ENCODE measurements around the gene FAM120C.

The FAM120C gene

DNA sequence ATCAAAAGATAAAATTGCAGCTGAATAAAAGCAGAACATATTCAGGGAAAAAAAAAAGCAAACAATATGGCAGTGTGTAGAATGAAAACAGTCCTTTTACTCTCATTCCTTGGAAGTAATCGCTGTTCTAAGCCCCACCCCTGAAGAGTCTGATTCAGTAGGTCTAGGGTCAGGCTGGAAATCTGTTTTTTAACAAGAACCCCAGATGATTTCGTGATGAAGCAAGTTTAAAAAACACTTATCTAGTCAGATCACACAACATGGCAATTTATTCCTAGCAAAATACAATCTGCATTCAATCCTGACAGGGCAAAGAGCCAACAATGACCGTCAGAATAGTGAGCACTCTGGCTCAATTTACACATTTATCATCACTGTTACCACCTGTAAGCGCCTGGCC lies 16.1 kb downstream of the FAM120C start:
- DNase-seq (ENCODE audit: low read depth) = no peak
- in situ Hi-C loops (cut with HindIII; ENCODE audit: low sequenced_read_pairs) = no loop called here
- TF ChIP-seq, protein P1, sequence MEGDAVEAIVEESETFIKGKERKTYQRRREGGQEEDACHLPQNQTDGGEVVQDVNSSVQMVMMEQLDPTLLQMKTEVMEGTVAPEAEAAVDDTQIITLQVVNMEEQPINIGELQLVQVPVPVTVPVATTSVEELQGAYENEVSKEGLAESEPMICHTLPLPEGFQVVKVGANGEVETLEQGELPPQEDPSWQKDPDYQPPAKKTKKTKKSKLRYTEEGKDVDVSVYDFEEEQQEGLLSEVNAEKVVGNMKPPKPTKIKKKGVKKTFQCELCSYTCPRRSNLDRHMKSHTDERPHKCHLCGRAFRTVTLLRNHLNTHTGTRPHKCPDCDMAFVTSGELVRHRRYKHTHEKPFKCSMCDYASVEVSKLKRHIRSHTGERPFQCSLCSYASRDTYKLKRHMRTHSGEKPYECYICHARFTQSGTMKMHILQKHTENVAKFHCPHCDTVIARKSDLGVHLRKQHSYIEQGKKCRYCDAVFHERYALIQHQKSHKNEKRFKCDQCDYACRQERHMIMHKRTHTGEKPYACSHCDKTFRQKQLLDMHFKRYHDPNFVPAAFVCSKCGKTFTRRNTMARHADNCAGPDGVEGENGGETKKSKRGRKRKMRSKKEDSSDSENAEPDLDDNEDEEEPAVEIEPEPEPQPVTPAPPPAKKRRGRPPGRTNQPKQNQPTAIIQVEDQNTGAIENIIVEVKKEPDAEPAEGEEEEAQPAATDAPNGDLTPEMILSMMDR (IDR thresholded peaks at IDR 0.05; ENCODE audit: low read depth, low read length, missing control alignments) = no peak
- H3K4me3 ChIP-seq (ENCODE audit: low read depth, low read length) = no peak overlapping the region

GRCh38 chrX:54157561-54157960 lies 25.5 kb downstream of the FAM120C start:
- no peak overlapping the region for H3K4me3 ChIP-seq (ENCODE audit: low read depth, low read length)
- TF ChIP-seq, protein P1 (IDR thresholded peaks at IDR 0.05; ENCODE audit: low read depth, low read length, missing control alignments) = no peak
- no peak for DNase-seq (ENCODE audit: low read depth)
- in situ Hi-C loops (cut with HindIII; ENCODE audit: low sequenced_read_pairs) = no loop called here

DNA sequence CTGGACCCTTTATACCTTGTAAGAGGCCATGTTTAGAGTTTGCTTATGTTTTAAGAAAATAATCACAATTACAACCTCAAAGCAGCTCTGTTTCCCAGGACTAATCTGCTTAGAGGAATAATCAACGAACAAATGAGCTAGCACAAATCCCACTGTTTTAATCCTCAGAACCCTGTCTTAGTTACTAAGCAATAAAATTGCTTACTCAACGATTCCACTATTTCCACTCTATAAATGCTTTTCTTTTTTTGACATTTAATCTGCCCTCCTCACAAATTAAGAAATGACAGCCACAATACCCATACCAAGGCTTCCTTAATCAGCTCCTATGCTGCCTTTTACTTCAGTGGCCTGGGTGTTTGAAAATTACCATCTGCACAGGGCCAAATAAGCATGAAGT lies 48.8 kb downstream of the FAM120C start:
- TF ChIP-seq, protein P1 (IDR thresholded peaks at IDR 0.05; ENCODE audit: low read depth, low read length, missing control alignments) = no peak
- in situ Hi-C loops (cut with HindIII; ENCODE audit: low sequenced_read_pairs) = no loop called here
- no peak for DNase-seq (ENCODE audit: low read depth)
- no peak overlapping the region for H3K4me3 ChIP-seq (ENCODE audit: low read depth, low read length)

GRCh38 chrX:54116391-54116790 lies 66.7 kb downstream of the FAM120C start:
- no peak for DNase-seq (ENCODE audit: low read depth)
- no peak overlapping the region for H3K4me3 ChIP-seq (ENCODE audit: low read depth, low read length)
- TF ChIP-seq, protein P1 (IDR thresholded peaks at IDR 0.05; ENCODE audit: low read depth, low read length, missing control alignments) = no peak
- in situ Hi-C loops (cut with HindIII; ENCODE audit: low sequenced_read_pairs) = no loop called here

GRCh38 chrX:54093571-54093970 lies 89.5 kb downstream of the FAM120C start:
- DNase-seq (ENCODE audit: low read depth) = no peak
- in situ Hi-C loops (cut with HindIII; ENCODE audit: low sequenced_read_pairs) = no loop called here
- TF ChIP-seq, protein P1 (IDR thresholded peaks at IDR 0.05; ENCODE audit: low read depth, low read length, missing control alignments) = no peak
- H3K4me3 ChIP-seq (ENCODE audit: low read depth, low read length) = no peak overlapping the region

DNA sequence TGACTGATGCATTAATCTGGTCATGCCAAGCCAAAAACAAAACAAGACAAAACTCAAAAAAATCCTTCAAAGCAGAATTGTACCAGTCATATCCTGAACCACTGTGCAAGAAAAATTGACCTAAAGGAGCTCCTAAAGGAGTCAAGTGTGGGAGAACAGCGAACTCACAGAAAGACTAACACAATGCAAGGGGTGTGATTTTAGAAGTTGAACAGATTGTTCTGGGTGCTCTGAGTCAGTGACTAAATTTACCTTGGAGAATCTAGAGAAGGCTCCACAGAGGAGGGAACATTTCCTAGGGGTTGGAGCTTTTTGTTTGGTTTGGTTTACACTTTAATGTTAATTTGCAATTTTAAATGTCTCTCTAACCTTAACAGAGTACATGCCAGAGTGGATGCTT lies 89.9 kb downstream of the FAM120C start:
- DNase-seq (ENCODE audit: low read depth) = no peak
- H3K4me3 ChIP-seq (ENCODE audit: low read depth, low read length) = no peak overlapping the region
- in situ Hi-C loops (cut with HindIII; ENCODE audit: low sequenced_read_pairs) = no loop called here
- TF ChIP-seq, protein P1 (IDR thresholded peaks at IDR 0.05; ENCODE audit: low read depth, low read length, missing control alignments) = no peak

DNA sequence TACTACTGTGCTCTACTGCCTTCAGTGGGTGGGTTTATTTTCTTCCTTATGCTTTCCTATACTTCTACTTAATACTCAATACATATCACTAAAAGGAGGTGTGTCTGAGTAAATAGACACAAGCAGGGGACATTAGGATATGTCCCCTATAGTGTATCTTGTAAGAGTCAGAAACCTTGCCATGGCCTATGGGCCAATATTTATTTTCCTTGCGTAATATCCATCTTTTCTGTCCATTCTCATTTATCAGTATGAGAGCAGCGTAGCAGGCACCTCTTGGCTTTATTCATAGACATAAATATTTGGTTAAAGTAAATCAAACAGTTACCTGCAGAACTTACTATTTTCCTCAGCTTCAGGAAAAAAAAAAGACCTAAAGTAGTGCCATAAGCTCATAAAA lies 92.2 kb downstream of the FAM120C start:
- in situ Hi-C loops (cut with HindIII; ENCODE audit: low sequenced_read_pairs) = no loop called here
- DNase-seq (ENCODE audit: low read depth) = no peak
- TF ChIP-seq, protein P1 (IDR thresholded peaks at IDR 0.05; ENCODE audit: low read depth, low read length, missing control alignments) = no peak
- H3K4me3 ChIP-seq (ENCODE audit: low read depth, low read length) = no peak overlapping the region

All from astrocyte of the cerebellum (primary cell).